NAMALWA (cell line): Measurements from ENCODE around the gene SP4.

ENCODE experiments used
- DNase-seq: peaks from one replicate; pipeline ENCODE4 v3.0.0-alpha.2; 2015; ENCODE audit warnings: low spot score

Gene SP4

DNA sequence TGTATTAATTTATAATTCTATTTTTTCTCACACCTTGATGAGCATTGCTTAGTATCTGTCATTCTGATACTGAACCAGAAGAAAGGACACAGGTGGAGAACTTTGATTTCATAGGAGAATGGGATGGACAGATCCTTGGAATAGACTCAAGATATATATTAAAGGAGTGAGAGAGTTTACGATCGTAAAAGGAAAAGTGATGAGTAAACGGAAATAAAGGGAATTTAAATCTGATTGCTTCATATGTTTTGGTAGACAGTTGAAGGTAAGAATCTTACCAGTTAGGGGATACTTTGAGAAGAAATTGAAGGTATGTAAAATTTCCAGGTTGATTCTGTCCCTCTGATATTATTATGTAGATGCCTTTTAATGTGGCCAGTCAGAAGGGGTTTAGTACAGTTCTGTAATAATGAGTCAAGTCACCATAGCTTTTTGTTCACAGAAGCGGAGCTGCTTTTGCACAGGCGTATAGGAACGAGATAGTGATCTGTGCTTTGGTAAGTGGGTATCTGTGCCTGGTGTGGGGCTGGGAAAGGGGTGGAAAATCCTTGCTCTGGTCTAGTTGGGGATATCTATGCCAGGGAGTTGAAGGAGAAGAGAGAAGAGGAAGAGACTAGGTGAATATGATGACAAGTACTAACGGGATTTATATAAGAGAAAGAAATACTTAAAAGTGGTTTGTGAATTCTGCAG lies 15.4 kb downstream of the SP4 start:
- DNase-seq: no peak

DNA sequence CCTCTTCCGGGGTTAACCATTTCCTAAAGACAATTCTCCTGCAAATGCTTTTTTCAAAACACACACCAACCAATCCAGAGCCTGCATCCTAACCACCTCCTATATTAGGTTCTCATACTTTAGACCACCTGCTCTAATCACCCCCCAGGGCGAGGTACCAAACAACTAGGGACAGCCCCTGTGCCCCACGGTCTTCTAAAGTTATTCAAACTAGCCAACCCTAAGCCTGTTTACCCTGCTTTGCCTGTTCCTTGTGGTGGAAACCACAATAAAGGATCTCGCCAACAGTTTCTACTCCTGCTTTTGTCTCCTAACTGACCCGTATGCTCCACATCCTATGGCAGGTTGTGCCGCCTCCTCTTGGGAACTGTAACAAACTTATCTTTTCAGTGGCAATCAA lies 21.1 kb downstream of the SP4 start:
- DNase-seq: no peak

DNA sequence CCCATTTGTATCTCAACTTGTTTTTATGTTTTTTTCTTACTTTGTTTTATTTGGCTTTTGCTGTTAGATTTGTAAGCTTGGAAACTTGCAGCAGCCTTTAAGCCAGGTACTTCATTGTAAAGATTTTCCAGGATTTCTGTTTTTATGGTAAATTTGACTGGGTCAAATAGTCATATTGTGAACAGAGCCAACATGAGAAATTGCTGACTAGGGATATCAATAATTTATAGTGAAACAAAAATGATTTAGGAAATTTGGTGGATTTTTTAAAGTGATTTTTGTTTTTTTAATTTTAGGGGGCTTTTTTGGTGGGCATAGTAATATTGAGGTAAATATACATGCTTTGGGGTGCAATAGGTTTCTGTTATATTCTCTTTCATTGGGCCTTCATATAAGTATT lies 22.2 kb downstream of the SP4 start:
- DNase-seq: no peak

DNA sequence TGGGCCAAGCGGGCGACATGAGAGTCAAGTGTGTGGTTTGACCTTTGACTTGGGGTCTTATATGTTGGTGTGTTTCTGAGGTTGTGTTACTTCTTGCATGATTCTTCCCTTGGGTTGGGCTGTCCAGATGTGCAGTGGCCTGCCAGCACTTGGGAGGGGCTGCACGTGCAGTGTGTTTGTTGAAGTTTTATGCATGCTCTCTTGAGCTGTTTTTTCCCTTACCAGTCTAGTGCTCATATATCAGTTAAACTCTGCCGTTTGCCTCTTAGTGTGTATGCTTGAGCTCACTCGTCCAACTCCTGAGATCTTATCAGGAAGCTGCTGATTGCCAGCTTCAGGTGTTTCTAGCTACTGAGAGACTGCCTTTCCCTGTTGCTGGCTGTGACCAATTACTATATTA lies 23.1 kb downstream of the SP4 start:
- DNase-seq: no peak

GRCh38 chr7:21454182-21454581 lies 26.3 kb downstream of the SP4 start:
- DNase-seq: no peak

DNA sequence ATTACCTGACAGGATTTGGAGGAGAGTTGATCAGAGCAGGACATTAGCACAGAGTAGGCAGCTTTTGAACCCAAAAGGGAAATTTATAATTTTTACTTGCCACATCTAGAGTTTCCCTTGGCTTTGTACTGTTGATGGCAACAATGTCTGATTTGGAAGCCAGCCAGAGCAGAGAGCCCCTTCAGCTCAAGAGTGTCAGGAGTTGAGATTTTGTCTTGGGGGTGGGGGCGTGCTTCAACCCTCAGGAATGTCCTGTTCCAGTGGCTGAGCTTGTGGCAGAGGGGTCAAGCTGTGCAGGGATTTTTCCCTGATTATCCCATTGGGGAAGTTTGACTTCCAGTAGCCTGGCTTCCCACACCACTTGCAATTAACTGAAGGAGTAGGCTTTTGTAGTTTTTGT lies 27.0 kb downstream of the SP4 start:
- no peak for DNase-seq

DNA sequence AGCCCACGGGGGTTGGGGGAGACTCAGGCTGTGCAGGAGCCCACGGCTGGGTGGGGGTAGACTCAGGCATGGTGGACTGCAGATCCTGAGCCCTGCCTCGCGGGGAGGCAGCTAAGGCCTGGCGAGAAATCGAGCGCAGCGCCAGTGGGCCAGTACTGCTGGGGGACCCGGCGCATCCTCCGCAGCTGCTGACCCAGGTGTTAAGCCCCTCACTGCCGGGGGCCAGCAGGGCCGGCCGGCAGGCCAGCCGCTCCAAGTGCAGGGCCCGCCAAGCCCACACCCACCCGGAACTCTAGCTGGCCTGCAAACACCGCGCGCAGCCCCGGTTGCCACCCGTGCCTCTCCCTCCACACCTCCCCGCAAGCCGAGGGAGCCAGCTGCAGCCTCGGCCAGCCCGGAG lies 33.4 kb downstream of the SP4 start:
- no peak for DNase-seq

DNA sequence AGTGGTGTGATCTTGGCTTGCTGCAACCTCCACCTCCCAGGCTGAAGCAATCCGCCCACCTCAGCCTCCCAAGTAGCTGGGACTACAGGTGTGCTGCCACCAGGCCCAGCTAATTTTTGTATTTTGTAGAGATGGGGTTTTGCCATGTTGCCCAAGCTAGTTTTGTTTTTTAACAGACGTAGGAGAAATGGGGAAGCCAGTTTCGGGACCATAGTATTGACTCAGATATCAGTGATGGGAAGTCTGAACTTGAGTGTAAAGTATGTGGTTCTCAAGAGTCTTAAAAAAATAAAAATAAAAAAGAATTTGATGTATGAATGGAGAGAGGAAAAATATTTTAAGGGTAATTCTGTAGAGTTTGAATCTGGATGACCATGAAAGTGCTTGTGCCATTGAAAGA lies 34.2 kb downstream of the SP4 start:
- DNase-seq: no peak

- no peak for DNase-seq
Measured at GRCh38 chr7:21463524-21463923, 35.6 kb downstream of the SP4 start.

- no peak for DNase-seq
Measured at GRCh38 chr7:21468969-21469368, 41.1 kb downstream of the SP4 start.

DNA sequence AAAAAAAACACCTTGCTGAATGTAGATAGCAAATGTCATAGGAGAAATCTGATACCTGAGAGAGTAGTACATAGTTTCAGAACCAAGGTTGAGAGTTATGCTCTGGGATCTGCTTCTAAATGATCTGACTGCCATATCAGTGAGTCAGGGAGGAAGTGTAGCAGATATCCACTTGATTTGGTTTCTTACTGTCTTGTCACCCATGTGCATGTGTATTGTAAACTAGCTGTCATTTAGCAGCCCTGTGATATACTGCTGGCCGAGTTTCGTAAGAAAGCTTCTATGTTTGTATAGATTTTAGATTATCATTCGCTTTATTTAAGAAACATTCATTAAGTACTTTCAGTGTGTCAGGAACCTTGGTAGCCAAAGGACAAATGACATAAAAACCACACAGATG lies 42.0 kb downstream of the SP4 start:
- DNase-seq: no peak

- no peak for DNase-seq
Measured at GRCh38 chr7:21472029-21472428, 44.1 kb downstream of the SP4 start.

GRCh38 chr7:21476429-21476828 lies 48.5 kb downstream of the SP4 start:
- DNase-seq: no peak

DNA sequence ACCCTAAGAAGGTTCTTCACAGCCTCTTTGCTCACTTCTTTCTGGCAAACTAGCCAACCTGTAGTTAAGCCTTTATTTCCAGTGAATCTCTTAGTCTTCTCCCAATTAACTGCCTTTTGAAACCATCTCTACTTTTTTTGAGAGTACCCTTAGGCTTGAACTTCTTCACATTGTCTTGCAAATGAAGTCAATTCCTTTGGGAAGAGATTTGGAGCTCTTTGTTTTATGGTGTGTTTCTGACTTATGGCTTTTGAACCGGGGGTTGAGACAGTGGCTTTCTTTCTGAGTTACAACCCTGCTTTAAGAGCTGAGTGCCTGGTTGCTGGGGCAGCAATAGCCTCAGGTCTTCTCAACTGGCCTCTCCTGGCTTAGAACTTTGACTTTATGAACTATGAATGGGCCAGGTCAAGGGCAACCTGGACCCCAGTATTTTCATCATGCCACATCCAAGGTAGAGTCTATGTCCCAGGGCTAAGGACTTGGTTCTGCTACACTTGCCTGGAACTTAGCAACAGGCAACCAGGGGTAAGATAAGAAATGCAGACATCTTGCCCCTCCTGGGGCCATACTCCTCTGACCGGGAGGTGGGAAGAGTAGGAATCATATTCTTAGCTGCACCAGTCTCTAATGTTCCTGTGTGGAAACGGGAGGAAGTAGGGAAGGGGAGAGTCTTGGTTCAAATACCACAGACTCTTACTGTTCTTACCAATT lies 53.0 kb downstream of the SP4 start:
- DNase-seq: no peak

GRCh38 chr7:21486511-21486910 lies 58.6 kb downstream of the SP4 start:
- no peak for DNase-seq

DNA sequence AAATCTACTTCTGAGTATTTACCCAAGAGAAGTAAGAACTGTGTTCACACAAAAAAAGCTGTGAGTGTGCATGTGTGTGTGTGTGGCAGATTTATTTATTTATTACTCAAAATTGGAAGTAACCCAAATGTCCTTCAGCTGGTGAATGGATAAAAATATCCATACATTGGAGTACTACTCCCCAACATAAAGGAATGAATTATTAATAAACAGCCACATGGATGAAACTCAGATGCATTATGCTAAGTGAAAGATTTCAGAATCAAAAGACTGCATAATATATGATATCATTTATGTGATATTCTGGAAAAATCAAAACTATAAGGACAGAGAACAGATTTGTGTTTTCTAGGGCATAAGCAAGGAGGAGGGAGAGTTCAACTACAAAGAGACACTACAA lies 67.8 kb downstream of the SP4 start:
- no peak for DNase-seq

DNA sequence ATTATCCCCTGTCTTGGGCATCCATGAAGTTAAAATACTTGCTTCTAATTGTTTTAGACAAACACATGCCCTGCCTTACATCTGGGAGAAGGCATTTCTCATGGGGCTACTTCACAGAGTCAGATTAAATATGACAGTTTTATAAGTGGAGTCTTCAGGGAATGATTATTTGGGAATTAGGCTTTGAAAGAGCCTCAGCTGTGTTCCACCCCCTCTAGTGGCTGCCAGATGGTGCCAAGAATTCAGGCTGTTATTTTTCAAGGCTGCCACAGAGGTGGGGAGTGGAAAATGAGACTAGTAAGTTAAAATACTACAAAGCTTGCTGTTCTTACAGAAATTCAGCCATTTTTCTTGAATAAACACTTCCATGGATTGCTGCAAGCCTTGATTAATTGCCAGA lies 69.2 kb downstream of the SP4 start:
- DNase-seq: no peak

- DNase-seq: no peak
Measured at GRCh38 chr7:21500117-21500832, 72.4 kb downstream of the SP4 start.

GRCh38 chr7:21504021-21504420 lies 76.1 kb downstream of the SP4 start:
- no peak for DNase-seq

DNA sequence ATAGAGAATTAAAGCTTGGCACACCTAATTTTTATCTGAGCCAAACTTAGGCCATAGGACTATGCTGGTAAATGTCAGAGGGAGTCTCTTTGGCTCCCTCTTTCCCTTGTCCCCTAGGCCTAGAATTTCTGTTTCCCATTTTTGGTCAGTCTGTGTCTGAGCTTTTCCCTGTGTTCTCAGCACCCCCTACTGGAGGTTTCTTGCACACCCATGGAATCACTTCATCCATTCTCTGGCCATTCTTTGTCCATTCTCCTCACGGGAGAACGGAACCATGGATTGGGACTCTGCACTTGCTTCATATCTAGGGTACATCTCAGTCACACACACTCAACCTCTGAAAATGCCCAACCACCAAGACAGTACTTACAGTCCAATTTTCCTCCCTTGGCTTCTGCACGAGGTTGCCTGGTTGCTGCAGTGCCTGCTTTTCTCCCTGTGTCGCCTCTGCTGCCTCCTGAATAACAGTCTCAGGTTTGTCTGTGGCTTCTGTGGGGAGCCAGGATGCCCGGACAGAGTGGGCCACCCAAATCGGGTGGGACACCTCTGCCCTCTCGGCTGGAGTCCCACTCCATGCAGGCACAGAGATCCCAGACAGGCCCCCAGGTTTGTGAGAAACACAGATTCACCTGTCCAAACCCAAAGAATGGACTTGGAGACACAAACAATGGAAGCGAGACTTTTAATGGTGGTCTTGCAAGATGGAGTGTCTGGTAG lies 79.9 kb downstream of the SP4 start:
- peak; percentile 51 for DNase-seq

DNA sequence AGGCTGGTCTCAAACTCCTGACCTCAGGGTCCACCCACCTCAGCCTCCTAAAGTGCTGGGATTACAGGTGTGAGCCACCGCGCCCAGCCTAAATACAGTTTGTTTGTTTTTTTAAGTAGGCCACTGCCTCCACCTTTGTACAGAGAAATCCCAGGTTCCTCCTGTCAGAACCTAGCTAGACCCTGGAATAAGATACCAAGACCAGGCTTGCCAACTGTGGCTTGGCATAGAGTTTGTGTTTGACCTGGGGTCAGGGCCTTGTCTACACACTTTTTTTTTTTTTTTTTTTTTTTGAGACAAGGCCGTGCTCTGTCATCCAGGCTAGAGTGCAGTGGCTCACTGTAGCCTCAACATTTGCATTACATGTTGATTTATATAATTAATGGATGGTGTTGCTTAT lies 80.7 kb downstream of the SP4 start:
- no peak for DNase-seq

DNA sequence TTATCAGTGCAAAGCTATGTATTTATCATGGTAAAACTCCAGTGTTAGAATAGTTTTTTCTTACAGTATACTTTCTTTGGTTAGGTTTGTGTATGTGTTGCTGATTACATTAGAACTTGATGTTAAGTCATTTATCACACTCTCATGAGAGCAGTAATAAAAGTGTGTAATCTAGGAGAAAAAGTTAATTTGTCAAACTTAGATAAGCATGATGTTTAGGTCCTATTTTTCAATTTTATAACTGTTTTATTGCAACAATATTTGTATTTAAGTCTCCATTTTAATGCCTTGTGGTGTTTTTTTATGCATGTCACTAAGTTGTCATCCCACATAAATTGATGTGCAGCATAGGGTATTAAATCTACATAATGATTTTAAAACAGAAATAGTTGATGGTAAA lies 86.2 kb downstream of the SP4 start:
- DNase-seq: no peak

GRCh38 chr7:21524680-21525079 lies 96.8 kb downstream of the SP4 start:
- DNase-seq: no peak
